CD4-positive, alpha-beta T cell treated with Interferon alpha-2 for 1 hour (primary cell): ENCODE measurements around the gene ANKRD18A.
A peak's percentile ranks its signal among the peaks of the same experiment; 100 is the strongest.

ENCODE experiments used
- DNase-seq, 2 donors: peaks; one replicate each; pipeline ENCODE4 v3.0.0-alpha.2; 2020 to 2022

Gene ANKRD18A

DNA sequence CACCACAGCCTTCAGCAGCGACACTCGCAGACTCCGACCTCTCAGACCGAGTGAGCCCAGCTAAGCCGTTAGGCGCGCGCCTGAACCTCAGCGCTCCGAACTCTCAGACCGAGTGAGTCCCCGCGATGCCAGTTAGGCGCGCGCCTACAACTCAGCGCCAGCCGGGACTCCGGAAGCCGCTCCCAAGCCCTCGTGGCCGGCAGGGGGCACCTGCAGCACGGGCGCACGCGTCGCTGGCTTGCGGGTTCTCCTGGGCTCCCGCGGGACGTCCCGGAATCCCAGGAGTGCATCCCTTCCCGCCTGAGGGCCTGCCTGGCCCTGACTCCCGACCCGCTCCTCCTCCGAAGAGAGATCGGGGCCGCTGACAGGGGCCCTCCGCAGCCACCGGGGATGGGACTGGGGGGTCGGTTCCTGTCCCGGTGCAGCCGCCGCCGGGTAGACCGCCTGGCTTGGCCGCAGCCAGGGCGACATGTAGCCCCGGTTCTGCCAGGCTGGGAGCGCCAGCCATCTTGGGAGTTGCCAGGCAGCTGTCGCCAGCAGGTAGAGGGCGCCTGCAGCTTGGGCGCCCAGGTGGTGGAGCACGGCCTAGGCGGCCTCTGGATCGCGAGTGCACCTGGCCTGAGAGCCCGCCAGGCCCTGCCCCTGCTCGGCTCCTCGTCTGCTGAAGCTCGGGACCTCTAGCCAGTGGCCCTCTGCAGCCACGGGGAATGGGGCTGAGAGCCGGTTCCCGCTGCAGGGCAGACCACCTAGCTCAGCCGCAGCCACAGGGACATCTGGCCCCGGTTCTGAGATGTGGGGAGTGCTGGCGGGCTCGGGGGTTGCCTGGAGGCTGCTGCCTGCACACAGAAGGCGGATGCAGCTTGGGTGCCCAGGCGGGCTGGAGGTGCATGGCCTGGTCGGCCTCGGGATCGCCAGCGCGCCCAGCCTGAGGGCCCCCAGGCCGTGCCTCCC is at the start of gene ANKRD18A:
Gene ANKRD18A (minus strand): TSS at position 114 of the 951 bp plus-strand sequence. CDS start 311 bp downstream, outside the sequence.
- peak; percentile 37 to 75 for DNase-seq

- DNase-seq, result no peak
Measured at GRCh38 chr9:38668791-38669466, 48.5 kb upstream of the ANKRD18A start.

DNA sequence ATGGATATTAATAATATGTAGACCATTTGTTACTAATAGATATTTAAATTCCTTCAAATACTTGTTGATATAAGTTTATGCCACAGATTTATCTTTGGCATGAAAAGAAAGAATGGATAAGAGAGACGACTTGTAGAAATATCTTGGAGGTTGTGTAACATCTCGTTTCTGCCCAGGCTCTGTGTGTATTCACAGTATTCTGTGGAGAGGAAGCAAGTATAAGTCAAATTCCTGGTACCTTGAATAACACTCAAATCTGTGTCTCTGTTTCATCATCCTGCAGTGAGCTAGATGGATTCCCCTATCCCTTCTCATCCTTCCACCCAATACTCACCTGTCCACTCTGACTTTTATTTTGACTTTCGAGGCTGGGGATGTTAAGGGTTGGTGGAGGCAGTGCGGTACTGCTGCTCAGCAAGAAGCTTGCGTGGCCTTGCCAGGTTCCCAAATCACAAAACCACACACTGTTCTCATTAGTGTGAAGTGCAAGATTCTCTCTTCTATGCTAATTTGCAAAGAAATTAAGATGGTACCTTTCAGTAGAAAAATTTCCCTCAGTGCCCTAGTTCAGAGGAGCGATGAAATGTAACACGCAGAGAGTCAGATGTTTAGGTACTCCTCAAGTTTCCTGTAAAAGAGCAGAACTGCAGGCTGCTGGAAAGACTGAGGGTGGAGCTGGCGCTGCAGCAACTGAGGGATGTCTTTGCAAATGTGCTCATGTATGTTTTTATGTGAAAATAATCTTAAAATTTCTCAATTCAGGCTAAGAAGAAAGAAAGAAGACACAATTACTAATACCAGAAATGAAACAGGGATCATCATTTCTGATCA is 42.6 kb upstream of the ANKRD18A start:
- DNase-seq, result no peak

DNA sequence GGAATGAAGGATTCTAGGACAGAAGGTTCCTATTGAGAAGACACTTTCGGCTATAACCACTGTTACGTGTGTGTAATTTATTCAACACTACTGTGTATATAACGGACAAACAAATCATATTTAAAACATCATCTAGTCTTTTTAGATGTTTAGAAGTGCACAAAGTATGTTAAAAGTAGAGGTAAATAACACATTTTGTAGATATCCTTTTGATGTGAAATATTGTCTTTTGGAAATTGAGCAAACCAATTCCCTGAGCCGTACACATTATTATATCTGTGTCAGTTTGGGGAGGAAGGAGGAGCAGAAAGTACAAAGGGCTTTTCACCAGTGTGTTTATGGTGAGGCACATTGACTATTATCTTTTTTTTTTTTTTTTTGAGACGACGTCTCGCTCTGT is 39.1 kb upstream of the ANKRD18A start:
- no peak for DNase-seq

DNA sequence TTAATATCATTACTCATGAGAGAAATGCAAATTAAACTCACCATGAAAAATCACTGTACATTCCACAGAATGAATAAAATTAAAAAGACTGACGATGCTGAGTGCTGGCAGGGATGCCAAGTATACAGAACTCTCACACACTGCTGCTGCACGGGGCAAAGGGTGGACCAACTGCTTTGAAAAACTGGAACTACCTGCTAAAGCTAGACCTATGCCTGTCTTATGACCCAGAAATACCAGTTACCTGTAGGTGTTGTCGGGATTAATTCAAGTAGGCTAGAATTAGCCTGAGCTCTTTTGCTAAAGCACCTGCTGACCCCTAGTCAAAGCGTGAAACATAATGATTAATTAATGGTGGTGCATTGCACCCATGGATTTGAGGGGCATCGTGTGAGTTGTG is 36.5 kb upstream of the ANKRD18A start:
- DNase-seq, result no peak

DNA sequence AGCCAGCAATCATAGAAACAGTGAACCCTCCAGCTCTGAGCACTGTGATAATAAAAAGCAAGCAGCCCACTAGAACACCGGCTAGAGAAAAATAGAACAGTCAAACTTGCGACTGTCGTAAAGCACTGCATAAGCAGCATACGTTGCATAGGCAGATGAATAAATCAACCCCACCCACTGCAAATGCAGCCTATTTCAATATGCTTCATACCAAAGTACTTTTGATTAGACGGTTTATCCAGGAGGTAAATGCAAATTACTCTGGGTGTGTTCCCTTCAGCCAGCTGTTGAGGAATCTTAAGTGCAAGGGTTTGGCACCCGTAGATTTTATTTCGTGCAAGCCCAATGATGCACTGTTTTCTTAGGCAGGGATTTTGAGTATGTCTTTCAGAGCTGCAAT is 32.1 kb upstream of the ANKRD18A start:
- DNase-seq, result no peak

DNA sequence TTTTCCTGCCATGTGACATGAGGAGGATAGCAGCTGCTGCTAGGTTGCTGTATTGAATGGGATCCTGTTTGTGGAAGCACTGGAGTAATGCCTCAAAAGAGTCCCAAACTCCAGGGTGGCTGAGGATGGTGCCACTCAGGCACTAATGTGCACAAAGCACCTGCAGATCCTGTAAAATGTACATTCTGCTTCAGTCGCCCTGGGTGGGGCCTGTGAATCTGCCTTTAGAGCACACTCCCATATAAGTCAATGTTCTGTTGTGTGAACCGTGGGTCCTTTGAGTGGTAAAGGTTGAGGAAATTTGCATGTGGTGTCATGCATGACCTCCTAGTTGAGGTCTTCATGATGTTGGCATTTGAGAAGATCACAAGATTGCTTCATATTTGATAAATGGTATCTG is 31.6 kb upstream of the ANKRD18A start:
- DNase-seq, result no peak

GRCh38 chr9:38651400-38652042 is 31.1 kb upstream of the ANKRD18A start:
- DNase-seq, result no peak

- DNase-seq, result no peak
Measured at GRCh38 chr9:38650564-38650963, 30.2 kb upstream of the ANKRD18A start.

DNA sequence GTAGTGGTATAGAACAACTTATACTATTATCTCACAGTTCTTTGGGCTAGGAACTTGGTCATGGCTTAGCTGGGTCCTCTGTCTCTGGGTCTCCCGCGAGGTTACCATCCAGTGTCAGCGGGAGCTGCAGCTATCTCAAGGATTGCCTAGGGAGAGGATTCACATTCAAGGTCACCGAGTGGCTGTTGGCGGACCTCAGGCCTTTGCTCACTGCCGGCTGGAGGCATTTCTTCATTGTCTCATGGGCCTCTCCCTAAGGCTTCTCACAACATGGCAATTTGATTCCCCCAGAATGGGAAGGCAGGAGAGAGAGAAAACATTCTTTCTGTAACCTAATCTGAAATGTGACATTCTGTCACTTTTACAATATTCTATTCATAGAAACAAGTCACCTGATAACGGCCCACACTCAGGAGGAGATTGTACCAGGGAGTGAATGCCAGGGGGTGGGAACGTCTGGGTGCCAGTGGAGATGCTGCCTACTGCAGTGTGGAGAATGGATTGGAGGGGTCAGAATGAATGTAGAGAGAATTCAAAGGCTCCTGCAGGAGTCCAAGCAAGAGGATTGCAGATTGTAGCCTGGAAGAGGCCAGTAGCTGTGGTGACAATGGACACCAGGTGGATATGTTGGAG is 29.5 kb upstream of the ANKRD18A start:
- DNase-seq, result no peak

DNA sequence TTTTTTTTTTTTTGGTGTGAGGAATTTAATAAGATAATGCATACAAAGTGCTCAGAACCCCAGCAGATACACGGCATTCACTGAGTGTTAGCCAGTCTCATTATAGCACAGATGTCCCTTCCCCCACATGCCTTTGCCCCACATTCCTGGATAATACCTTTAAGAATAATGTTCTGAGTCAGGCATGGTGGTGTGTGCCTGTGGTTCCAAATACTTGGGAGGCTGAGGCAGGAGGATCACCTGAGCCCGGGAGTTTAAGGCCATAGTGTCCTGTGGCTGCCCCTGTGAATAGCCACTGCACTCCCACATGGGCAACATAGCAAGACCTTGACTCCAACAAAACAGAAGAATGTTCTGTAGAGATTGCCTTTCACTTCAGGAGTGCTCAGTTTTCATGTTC is 24.2 kb upstream of the ANKRD18A start:
- no peak for DNase-seq

- no peak for DNase-seq
Measured at GRCh38 chr9:38643815-38644173, 23.4 kb upstream of the ANKRD18A start.

- no peak for DNase-seq
Measured at GRCh38 chr9:38642951-38643814, 22.8 kb upstream of the ANKRD18A start.

- DNase-seq, result peak in 1 of 2 donors; percentile 11
Measured at GRCh38 chr9:38641985-38642864, 21.8 kb upstream of the ANKRD18A start.

- DNase-seq, result no peak
Measured at GRCh38 chr9:38641142-38641541, 20.7 kb upstream of the ANKRD18A start.

DNA sequence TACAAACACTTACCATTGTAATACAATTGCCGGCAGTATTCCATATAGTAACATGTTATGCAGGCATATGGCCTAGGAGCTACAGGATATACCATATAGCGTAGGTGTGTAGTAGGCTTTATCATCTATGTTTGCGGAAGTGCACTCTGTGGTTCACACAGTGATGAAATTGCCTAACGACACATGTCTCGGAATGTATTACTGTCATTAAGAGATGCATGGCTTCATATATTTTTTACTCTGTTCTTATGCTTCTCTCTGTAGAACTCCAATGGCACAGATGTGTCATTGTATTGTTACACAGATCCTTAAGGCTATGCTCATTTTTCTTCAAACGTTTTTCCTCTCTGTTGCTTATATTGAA is 19.2 kb upstream of the ANKRD18A start:
- no peak for DNase-seq

DNA sequence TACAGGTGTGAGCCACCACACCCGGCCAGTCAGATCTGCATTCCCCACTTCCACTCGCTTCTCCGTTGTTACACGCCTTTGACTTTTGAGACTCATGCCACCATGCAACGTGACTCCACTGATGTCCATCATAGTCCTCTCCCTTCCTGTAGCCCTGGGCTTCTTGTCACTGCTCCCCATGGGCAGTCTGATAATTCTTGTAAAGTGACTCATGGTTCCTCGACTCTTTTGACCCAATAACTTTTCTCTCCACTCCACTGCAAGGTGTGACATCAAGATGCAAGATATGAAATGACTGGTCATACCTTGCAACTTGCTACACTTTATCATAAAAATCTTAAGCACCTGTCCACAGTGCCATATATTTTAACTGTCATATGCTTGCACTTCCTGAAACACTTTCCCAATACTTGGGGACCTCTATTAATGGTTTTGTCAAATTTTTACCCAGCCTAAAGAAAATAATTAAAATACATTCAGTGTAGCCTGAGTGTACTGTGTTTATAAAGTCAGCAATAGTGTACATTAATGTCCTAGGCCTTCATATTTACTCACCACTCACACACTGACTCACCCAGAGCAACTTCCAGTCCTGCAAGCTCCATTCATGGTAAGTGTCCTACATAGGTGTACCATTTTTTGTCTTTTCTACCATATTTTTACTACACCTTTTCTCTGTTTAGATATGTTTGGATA is 18.6 kb upstream of the ANKRD18A start:
- no peak for DNase-seq

DNA sequence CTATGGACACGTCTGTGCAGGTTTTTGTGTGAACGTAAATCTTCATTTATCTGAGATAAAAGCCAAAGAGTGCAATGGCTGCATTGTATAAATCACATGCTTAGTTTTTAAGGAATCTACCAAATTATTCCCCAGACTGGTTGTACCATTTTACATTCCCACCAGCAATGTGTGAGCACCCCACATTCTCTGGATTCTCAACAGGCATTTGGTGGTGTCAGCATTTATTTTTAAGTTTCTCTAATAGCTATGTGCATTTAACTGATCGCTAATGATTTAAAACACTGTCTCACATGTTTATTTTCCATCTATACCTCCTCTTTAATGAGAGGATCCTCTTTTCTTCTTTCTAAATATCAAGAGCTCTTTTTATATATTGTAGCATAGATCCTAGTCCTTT is 13.9 kb upstream of the ANKRD18A start:
- no peak for DNase-seq

DNA sequence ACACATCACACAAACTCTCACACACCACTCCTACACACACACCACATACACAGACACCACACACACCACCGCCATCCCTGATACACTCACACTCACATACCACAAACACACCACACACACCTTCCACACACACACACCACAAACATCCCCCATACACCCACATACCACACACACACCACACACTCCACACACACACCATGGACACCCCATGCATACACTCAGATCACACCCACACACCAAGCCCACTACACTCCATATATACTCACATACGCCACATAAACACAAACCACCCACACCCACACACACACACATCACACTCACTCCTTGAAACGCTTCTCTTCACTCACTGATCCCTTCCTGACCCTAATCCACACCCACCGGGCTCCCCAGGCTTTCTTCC is 9.1 kb upstream of the ANKRD18A start:
- no peak for DNase-seq

GRCh38 chr9:38626006-38626405 is 5.6 kb upstream of the ANKRD18A start:
- no peak for DNase-seq
